Measurements from ENCODE around the gene TIPARP.
"Not testable (repeated sequence)": the region's sequence is repeated elsewhere in the genome, so short reads cannot be mapped to it uniquely, and the experiment has no call there.

The TIPARP gene

DNA sequence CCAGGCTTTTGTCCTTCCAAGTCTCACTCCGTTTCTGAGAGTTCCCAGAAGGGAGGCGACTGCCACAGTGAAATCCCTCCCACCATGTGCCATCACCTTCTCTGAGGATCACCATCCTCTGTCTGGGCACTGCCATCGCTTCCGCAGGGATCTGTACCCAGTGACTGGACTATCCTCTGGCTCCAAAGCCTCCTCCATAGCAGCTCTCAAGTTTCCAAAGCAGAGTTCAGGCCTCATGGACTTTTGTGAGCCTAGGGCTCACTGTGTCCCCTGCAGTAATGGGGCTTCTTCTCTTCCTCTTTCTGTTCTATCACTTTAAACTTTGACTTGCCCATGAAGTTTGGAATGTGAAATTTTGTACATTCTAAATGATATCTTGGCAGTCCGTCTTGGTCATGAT, 63.9 kb downstream of the TIPARP start:
- H3K4me3 Mint-ChIP-seq = no peak overlapping the region
- no peak for TF ChIP-seq CTCF (IDR thresholded peaks at IDR 0.05; ENCODE audit: unreplicated experiment in 3 of 3)
- peaks cover 3% of the 10 kb centered on the region for H3K9me3 Mint-ChIP-seq
- peak overlapping the region in 2 of 3 experiments; percentile 2 to 84 for H3K27ac Mint-ChIP-seq
- H3K36me3 Mint-ChIP-seq (ENCODE audit: low read depth) = no peaks in the 10 kb centered on the region
- H3K4me1 Mint-ChIP-seq = peaks cover 39% of the 10 kb centered on the region
- no peaks in the 10 kb centered on the region for H3K27me3 Mint-ChIP-seq (ENCODE audit: low read depth)

DNA sequence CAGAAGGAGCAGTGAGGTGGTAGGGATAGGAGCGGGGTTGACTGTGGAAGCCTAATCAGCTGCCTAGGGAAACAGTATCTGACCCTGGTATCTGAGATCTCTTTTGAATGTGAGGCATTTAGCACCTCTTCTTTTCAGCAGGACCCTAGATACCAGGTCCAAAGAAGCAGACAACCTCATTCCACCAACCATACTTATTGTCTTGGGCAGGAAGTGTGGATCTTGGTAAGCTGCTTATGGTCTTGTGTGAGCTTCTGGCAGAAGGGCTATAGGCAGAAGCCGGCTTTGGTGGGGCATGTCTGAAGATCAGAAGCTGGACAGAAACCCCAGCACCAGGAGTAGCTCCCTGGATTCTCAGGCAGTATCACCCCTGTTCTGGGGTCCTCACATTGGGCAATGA, 65.6 kb downstream of the TIPARP start:
- Mint-ChIP-seq H3K36me3 (ENCODE audit: low read depth) (no peaks in the 10 kb centered on the region), H3K27me3 (ENCODE audit: low read depth) (no peaks in the 10 kb centered on the region), H3K9me3 (peaks cover 3% of the 10 kb centered on the region), H3K4me1 (peaks cover 42% of the 10 kb centered on the region), H3K4me3 (no peak overlapping the region), H3K27ac (no peak overlapping the region)
- TF ChIP-seq CTCF (IDR thresholded peaks at IDR 0.05; ENCODE audit: unreplicated experiment in 3 of 3) = no peak

DNA sequence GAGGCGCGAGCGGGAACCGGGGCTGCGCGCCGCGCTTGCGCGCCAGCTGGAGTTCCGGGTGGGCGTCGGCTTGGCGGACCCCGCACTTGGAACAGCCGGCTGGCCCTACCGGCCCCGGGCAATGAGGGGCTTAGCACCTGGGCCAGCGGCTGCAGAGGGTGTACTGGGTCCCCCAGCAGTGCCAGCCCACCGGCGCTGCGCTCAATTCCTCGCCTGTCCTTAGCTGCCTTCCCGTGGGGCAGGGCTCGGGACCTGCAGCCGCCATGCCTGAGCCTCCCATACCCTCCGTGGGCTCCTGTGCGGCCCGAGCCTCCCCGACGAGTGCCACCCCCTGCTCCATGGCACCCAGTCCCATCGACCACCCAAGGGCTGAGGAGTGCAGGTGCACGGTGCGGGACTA, 66.2 kb downstream of the TIPARP start:
- H3K4me1 Mint-ChIP-seq = peaks cover 46% of the 10 kb centered on the region
- H3K27me3 Mint-ChIP-seq (ENCODE audit: low read depth); H3K4me3 Mint-ChIP-seq; H3K36me3 Mint-ChIP-seq (ENCODE audit: low read depth); H3K9me3 Mint-ChIP-seq; H3K27ac Mint-ChIP-seq: not testable (repeated sequence)

GRCh38 chr3:156741935-156742334, 67.5 kb downstream of the TIPARP start:
- TF ChIP-seq CTCF (IDR thresholded peaks at IDR 0.05; ENCODE audit: unreplicated experiment in 3 of 3) = no peak
- Mint-ChIP-seq H3K36me3 (ENCODE audit: low read depth) (no peaks in the 10 kb centered on the region), H3K9me3 (peaks cover 4% of the 10 kb centered on the region), H3K27me3 (ENCODE audit: low read depth) (no peaks in the 10 kb centered on the region), H3K27ac (peak overlapping the region in 1 of 3 experiments; percentile 81), H3K4me1 (peaks cover 41% of the 10 kb centered on the region), H3K4me3 (no peak overlapping the region)

- no peak overlapping the region for H3K4me3 Mint-ChIP-seq
- peaks cover 6% of the 10 kb centered on the region for H3K9me3 Mint-ChIP-seq
- no peak for TF ChIP-seq CTCF (IDR thresholded peaks at IDR 0.05; ENCODE audit: unreplicated experiment in 3 of 3)
Observed at GRCh38 chr3:156742401-156742800, 68.0 kb downstream of the TIPARP start.

DNA sequence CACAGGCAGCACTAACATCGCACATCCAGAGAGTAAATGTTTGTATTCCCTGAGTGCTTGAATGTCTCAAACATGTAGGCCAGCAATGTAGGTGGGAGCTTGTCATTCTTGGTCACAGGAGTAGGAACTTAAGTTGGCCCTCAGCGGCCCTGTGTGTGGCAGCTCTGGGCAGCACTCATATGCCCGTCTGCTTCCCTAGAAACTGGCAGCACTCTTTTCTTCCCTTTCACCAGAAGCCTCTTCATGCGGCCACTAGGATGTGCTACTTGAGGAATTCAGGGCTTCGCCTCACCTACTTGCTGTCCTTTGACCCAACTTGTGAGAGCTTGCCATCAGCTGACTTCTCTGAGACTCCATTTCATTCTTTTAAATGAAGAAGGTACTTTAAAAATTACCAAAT, 69.5 kb downstream of the TIPARP start:
- no peak for TF ChIP-seq CTCF (IDR thresholded peaks at IDR 0.05; ENCODE audit: unreplicated experiment in 3 of 3)
- H3K27ac Mint-ChIP-seq = peak overlapping the region in 1 of 3 experiments; percentile 43

More at GRCh38 chr3:156742401-156742800, 68.0 kb downstream of the TIPARP start:
- Mint-ChIP-seq H3K27me3 (ENCODE audit: low read depth) (no peaks in the 10 kb centered on the region), H3K27ac (peak overlapping the region in 1 of 3 experiments; percentile 81), H3K36me3 (ENCODE audit: low read depth) (no peaks in the 10 kb centered on the region), H3K4me1 (peaks cover 40% of the 10 kb centered on the region)

More for the DNA sequence above, 69.5 kb downstream of the TIPARP start:
- Mint-ChIP-seq H3K4me1 (peaks cover 38% of the 10 kb centered on the region), H3K36me3 (ENCODE audit: low read depth) (no peaks in the 10 kb centered on the region), H3K27me3 (ENCODE audit: low read depth) (no peaks in the 10 kb centered on the region), H3K4me3 (no peak overlapping the region), H3K9me3 (peaks cover 6% of the 10 kb centered on the region)
